Measurements from ENCODE around the gene HERC2.

HERC2 gene

GRCh38 chr15:28273873-28274610, 47.9 kb downstream of the HERC2 start:
- H3K36me3 ChIP-seq, result peaks cover 32% of the 10 kb centered on the region

DNA sequence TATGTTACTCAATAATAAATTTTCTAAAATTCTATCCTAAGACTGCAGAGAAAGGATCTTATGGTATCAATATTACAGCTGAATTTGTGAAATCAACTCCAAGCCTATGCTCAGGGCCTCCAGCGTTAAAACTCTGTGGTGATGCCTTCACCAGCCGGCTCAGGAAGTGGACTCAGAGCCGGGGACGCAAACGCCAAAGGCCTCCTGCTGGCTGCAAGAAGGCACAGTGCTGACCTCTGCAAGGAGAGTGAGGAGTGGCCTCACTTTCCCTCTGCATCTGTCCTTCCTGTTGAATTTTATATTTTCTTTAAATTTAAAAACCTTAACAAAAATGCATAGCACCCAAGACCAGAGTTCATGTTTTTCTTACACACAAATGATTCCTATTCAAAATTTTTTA, 48.5 kb downstream of the HERC2 start:
- Histone ChIP-seq H3K36me3 (peaks cover 33% of the 10 kb centered on the region), H3K27me3 (no peaks in the 10 kb centered on the region), H3K4me3 (ENCODE audit: low read depth, low read length) (no peak overlapping the region), H3K9me3 (no peaks in the 10 kb centered on the region), H3K4me1 (no peaks in the 10 kb centered on the region)
- DNase-seq, result no peak
- TF ChIP-seq CTCF (IDR thresholded peaks at IDR 0.05; ENCODE audit: low read depth, low read length), result 0 out of 2 replicates have a peak, but pooled peaks have one; percentile 9

More at GRCh38 chr15:28273873-28274610, 47.9 kb downstream of the HERC2 start:
- H3K27me3 ChIP-seq, result no peaks in the 10 kb centered on the region
- TF ChIP-seq CTCF (IDR thresholded peaks at IDR 0.05; ENCODE audit: low read depth, low read length), result no peak
- no peaks in the 10 kb centered on the region for H3K4me1 ChIP-seq
- H3K9me3 ChIP-seq, result no peaks in the 10 kb centered on the region
- H3K4me3 ChIP-seq (ENCODE audit: low read depth, low read length), result no peak overlapping the region
- no peak for DNase-seq

DNA sequence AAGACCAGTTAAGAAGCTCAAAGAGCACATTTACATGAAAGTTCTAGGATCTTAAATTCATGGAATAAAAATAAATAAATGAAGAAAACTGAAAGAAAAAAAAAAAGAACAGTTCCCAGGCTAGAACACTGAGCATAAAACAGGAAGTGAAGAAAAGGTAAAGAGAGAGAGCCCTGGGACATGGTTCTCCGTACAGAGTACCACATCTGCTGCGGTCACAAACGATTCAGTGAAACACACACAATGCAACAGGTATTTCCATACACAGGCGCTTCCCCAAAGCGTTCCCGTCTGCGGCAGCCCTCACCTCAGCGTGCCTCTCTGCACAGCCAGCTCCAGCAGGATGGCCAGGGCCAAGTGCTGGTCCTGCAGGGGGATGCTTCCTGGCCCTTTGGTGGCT, 49.4 kb downstream of the HERC2 start:
- TF ChIP-seq CTCF (IDR thresholded peaks at IDR 0.05; ENCODE audit: low read depth, low read length), result no peak
- Histone ChIP-seq H3K27me3 (no peaks in the 10 kb centered on the region), H3K36me3 (peaks cover 38% of the 10 kb centered on the region), H3K4me3 (ENCODE audit: low read depth, low read length) (no peak overlapping the region), H3K4me1 (no peaks in the 10 kb centered on the region), H3K9me3 (no peaks in the 10 kb centered on the region)
- DNase-seq, result no peak

DNA sequence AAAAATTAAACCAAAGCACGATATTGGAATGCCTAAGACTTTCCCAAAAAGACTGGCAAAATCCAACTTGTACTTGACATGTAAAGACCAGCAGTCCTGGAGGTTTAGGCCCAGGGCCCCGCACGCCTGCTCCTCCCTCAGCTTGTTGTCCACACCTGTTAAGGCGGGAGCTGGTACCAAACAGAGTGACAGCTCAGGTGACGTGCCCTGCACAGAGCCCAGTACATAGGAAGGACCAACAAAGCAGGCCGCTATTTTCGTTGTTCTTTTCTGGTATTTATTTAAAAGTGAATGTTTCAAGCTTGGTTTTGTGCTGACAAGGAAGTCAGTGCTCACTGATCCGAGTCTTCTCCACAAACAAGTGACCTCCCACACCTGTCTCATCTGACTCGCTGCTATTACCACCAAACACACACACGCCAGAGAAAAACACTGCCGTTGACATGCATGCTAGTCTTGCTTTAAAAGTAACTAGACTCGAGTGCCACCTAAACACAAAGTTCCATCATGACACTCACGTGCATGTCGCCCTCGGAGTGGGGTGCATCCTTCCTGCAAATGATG, 50.2 kb downstream of the HERC2 start:
- Histone ChIP-seq H3K36me3 (peaks cover 46% of the 10 kb centered on the region), H3K9me3 (no peaks in the 10 kb centered on the region), H3K4me3 (ENCODE audit: low read depth, low read length) (no peak overlapping the region), H3K27me3 (no peaks in the 10 kb centered on the region), H3K4me1 (no peaks in the 10 kb centered on the region)
- DNase-seq, result no peak
- TF ChIP-seq CTCF (IDR thresholded peaks at IDR 0.05; ENCODE audit: low read depth, low read length), result no peak

DNA sequence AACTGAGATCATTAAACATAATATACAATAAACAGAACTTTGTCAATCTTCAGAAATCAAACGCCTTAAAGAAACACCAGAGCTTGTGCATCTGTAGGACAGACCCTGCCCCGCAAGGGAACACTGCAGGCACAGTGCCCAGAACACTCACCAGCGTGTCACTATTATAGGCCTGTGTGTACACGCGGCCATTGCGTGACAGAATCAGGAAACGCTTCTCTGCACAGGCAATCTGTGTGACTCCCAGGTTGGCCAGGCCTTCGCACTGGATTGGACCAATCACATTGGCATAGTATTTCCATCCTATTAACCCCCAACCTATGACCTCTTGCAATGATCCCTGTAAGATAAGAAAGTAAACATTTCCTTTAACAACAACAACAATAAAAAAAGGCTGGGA, 52.9 kb downstream of the HERC2 start:
- Histone ChIP-seq H3K27me3 (no peaks in the 10 kb centered on the region), H3K4me3 (ENCODE audit: low read depth, low read length) (no peak overlapping the region), H3K9me3 (no peaks in the 10 kb centered on the region), H3K36me3 (peaks cover 58% of the 10 kb centered on the region), H3K4me1 (no peaks in the 10 kb centered on the region)
- DNase-seq, result no peak
- no peak for TF ChIP-seq CTCF (IDR thresholded peaks at IDR 0.05; ENCODE audit: low read depth, low read length)

GRCh38 chr15:28267727-28268126, 54.3 kb downstream of the HERC2 start:
- H3K4me3 ChIP-seq (ENCODE audit: low read depth, low read length), result no peak overlapping the region
- H3K9me3 ChIP-seq, result no peaks in the 10 kb centered on the region
- peaks cover 61% of the 10 kb centered on the region for H3K36me3 ChIP-seq
- H3K4me1 ChIP-seq, result no peaks in the 10 kb centered on the region
- no peak for DNase-seq
- H3K27me3 ChIP-seq, result no peaks in the 10 kb centered on the region
- TF ChIP-seq CTCF (IDR thresholded peaks at IDR 0.05; ENCODE audit: low read depth, low read length), result no peak
